MM.1S (cell line): ENCODE data around the gene SKIC2.
"Not testable (repeated sequence)": the region's sequence is repeated elsewhere in the genome, so short reads cannot be mapped to it uniquely, and the experiment has no call there.

Source experiments
- EZH2 ChIP-seq: fragments of 300-600 bp; sonication (generic); optimal IDR thresholded peaks from 2 replicates; pipeline ENCODE3; 2017; ENCODE audit warnings: low read depth, mild to moderate bottlenecking, antibody characterized with exemption, low read length, mixed read lengths
- TF ChIP-seq, protein P1 (sequence below): fragments of 300-600 bp; sonication (generic); IDR thresholded peaks from 2 replicates; pipeline ENCODE4 v1.5.1; 2016; ENCODE audit warnings: antibody characterized with exemption, low read length, mixed read lengths

DNA sequence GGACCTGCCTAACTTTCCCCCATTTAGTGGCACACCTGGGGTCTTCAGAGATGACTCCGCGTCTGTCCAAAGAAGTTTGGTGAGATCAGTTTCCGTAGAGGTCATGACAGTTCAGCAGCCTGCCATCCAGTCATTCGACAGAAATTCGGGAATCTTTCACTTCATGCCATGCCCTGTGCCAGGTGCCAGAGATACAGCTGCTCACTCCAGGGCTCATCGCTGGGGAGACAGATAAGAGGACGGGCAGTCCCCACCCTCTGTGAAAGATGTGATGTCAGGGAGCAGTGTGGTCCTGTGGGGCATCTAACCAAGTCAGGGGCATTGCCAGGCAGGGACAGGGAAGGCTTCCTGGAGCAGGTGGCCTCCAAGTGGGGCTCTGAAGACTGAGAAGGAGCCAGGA is 44.3 kb downstream of the SKIC2 start:
- TF ChIP-seq, protein P1, sequence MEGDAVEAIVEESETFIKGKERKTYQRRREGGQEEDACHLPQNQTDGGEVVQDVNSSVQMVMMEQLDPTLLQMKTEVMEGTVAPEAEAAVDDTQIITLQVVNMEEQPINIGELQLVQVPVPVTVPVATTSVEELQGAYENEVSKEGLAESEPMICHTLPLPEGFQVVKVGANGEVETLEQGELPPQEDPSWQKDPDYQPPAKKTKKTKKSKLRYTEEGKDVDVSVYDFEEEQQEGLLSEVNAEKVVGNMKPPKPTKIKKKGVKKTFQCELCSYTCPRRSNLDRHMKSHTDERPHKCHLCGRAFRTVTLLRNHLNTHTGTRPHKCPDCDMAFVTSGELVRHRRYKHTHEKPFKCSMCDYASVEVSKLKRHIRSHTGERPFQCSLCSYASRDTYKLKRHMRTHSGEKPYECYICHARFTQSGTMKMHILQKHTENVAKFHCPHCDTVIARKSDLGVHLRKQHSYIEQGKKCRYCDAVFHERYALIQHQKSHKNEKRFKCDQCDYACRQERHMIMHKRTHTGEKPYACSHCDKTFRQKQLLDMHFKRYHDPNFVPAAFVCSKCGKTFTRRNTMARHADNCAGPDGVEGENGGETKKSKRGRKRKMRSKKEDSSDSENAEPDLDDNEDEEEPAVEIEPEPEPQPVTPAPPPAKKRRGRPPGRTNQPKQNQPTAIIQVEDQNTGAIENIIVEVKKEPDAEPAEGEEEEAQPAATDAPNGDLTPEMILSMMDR, result not testable (repeated sequence)
- TF ChIP-seq EZH2, result not testable (repeated sequence)
